ENCODE results near the gene C6orf47. TPM values are rescaled to one million over a fixed set of nuclear protein-coding genes. Genes with fewer than 3 reads are reported as not detected.

The C6orf47 gene
- total RNA-seq, 1 donor from 2014 or later, result 29.0 TPM

GRCh38 chr6:31634969-31635575 is 25.5 kb downstream of the C6orf47 start:
- no peak overlapping the region for H3K27ac Mint-ChIP-seq
- no peak overlapping the region for H3K4me3 Mint-ChIP-seq
- ATAC-seq (ENCODE audit: low read depth), result no peak
- POLR2A ChIA-PET, result interaction anchor here (0.5 to 2.0 kb wide), 6 partner anchors 8 to 429 kb away, joined by 4 to 7 read pairs (median 5); partner anchors contain the start of gene BAG6
- no peaks in the 10 kb centered on the region for H3K9me3 Mint-ChIP-seq
- TF ChIP-seq, protein P1, sequence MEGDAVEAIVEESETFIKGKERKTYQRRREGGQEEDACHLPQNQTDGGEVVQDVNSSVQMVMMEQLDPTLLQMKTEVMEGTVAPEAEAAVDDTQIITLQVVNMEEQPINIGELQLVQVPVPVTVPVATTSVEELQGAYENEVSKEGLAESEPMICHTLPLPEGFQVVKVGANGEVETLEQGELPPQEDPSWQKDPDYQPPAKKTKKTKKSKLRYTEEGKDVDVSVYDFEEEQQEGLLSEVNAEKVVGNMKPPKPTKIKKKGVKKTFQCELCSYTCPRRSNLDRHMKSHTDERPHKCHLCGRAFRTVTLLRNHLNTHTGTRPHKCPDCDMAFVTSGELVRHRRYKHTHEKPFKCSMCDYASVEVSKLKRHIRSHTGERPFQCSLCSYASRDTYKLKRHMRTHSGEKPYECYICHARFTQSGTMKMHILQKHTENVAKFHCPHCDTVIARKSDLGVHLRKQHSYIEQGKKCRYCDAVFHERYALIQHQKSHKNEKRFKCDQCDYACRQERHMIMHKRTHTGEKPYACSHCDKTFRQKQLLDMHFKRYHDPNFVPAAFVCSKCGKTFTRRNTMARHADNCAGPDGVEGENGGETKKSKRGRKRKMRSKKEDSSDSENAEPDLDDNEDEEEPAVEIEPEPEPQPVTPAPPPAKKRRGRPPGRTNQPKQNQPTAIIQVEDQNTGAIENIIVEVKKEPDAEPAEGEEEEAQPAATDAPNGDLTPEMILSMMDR (IDR thresholded peaks at IDR 0.05), result no peak
- no peak for DNase-seq
- H3K4me1 Mint-ChIP-seq, result no peaks in the 10 kb centered on the region
- CTCF ChIA-PET, result no interaction called here
- no peaks in the 10 kb centered on the region for H3K27me3 Mint-ChIP-seq
- H3K36me3 Mint-ChIP-seq (ENCODE audit: low read depth), result peaks cover 89% of the 10 kb centered on the region
- intact Hi-C loops (cut with micrococcal nuclease), result no loop called here

- H3K9me3 Mint-ChIP-seq, result no peaks in the 10 kb centered on the region
- H3K4me3 Mint-ChIP-seq, result no peak overlapping the region
- intact Hi-C loops (cut with micrococcal nuclease), result no loop called here
- no peak for ATAC-seq (ENCODE audit: low read depth)
- no peak for DNase-seq
- ChIA-PET POLR2A (interaction anchor here (0.5 to 2.0 kb wide), 3 partner anchors 13 to 180 kb away, joined by 4 to 7 read pairs (median 6); partner anchors contain the start of gene BAG6), CTCF (no interaction called here)
- H3K27ac Mint-ChIP-seq, result peak overlapping the region; percentile 14
- peaks cover 94% of the 10 kb centered on the region for H3K36me3 Mint-ChIP-seq (ENCODE audit: low read depth)
- H3K4me1 Mint-ChIP-seq, result no peaks in the 10 kb centered on the region
- H3K27me3 Mint-ChIP-seq, result no peaks in the 10 kb centered on the region
- TF ChIP-seq, protein P1 (IDR thresholded peaks at IDR 0.05), result no peak
Measured at GRCh38 chr6:31634131-31634530, 26.4 kb downstream of the C6orf47 start.

- H3K27me3 Mint-ChIP-seq, result no peaks in the 10 kb centered on the region
- no peak for DNase-seq
- no peaks in the 10 kb centered on the region for H3K9me3 Mint-ChIP-seq
- POLR2A ChIA-PET, result interaction anchor here (1.4 kb wide), 1 partner anchor 19 kb away, joined by 3 read pairs; the partner anchor contains the start of gene BAG6
- TF ChIP-seq, protein P1 (IDR thresholded peaks at IDR 0.05), result no peak
- CTCF ChIA-PET, result no interaction called here
- intact Hi-C loops (cut with micrococcal nuclease), result no loop called here
- no peak overlapping the region for H3K27ac Mint-ChIP-seq
- H3K4me3 Mint-ChIP-seq, result no peak overlapping the region
- H3K4me1 Mint-ChIP-seq, result no peaks in the 10 kb centered on the region
- peaks cover 95% of the 10 kb centered on the region for H3K36me3 Mint-ChIP-seq (ENCODE audit: low read depth)
- ATAC-seq (ENCODE audit: low read depth), result no peak
Measured at GRCh38 chr6:31633447-31633846, 27.1 kb downstream of the C6orf47 start.

DNA sequence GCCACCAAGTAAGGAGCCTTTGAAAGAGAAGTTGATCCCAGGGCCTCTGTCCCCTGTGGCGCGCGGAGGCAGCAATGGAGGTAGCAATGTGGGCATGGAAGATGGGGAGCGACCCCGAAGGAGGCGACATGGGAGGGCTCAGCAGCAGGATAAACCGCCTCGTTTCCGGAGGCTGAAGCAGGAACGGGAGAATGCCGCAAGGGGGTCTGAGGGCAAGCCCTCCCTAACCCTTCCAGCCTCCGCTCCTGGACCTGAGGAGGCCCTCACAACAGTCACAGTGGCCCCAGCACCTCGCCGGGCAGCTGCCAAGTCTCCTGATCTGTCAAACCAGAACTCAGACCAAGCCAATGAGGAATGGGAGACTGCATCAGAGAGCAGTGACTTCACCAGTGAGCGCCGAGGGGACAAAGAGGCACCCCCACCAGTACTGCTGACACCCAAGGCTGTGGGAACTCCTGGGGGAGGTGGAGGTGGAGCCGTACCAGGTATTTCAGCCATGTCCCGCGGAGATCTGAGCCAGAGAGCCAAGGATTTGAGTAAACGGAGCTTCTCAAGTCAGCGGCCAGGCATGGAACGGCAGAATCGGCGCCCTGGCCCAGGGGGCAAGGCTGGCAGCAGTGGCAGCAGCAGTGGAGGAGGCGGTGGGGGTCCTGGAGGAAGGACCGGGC is 28.2 kb downstream of the C6orf47 start:
- no peak overlapping the region for H3K27ac Mint-ChIP-seq
- H3K4me1 Mint-ChIP-seq, result no peaks in the 10 kb centered on the region
- ATAC-seq (ENCODE audit: low read depth) (no peak), DNase-seq (no peak)
- H3K27me3 Mint-ChIP-seq, result no peaks in the 10 kb centered on the region
- intact Hi-C loops (cut with micrococcal nuclease), result no loop called here
- CTCF ChIA-PET, result no interaction called here
- POLR2A ChIA-PET, result interaction anchor here (1.4 kb wide), 1 partner anchor 20 kb away, joined by 3 read pairs; the partner anchor contains the start of gene BAG6
- H3K36me3 Mint-ChIP-seq (ENCODE audit: low read depth), result peaks cover 98% of the 10 kb centered on the region
- TF ChIP-seq, protein P1 (IDR thresholded peaks at IDR 0.05), result no peak
- no peaks in the 10 kb centered on the region for H3K9me3 Mint-ChIP-seq
- H3K4me3 Mint-ChIP-seq, result no peak overlapping the region

- Mint-ChIP-seq H3K27ac (no peak overlapping the region), H3K9me3 (no peaks in the 10 kb centered on the region), H3K4me1 (no peaks in the 10 kb centered on the region), H3K36me3 (ENCODE audit: low read depth) (peaks cover 96% of the 10 kb centered on the region), H3K27me3 (no peaks in the 10 kb centered on the region), H3K4me3 (no peak overlapping the region)
- TF ChIP-seq, protein P1 (IDR thresholded peaks at IDR 0.05), result no peak
- ChIA-PET CTCF (no interaction called here), POLR2A (interaction anchor here (1.0 kb wide), 1 partner anchor 10 kb away, joined by 3 read pairs; no protein-coding TSS in a partner anchor)
- intact Hi-C loops (cut with micrococcal nuclease), result no loop called here
- no peak for DNase-seq
- no peak for ATAC-seq (ENCODE audit: low read depth)
Measured at GRCh38 chr6:31631681-31632278, 28.8 kb downstream of the C6orf47 start.

All from activated B cell treated with CpG ODN at 0.5 μM for 24 hours (primary cell).